ENCODE results near the gene SCFD2. TPM values are rescaled to one million over a fixed set of nuclear protein-coding genes. Genes with fewer than 3 reads are reported as not detected.

Gene SCFD2
- total RNA-seq, 4 donors from 2014 or later: 12.7 to 23.7 (median 18.3) TPM

DNA sequence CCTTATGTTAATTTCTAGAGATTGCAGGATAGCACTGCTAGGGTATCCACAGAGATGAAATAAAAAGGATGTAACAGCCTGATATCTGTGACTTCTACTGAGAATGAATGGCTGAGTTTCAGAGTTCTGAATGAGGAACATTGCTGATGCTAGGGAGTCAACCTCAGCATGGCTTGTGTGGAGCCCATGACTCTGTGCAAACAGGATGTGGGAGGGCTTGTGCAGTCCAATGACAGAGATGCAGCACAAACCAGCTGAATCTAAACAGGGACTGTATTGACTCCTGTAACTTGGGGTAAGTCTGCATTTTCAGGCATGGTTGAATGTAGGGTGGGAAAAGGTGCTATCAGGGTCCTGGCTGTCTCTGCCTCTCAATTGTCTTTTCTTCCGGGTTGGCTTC, 509.1 kb downstream of the SCFD2 start:
- H3K4me3 ChIP-seq: no peak overlapping the region
- H3K9me3 ChIP-seq: no peaks in the 10 kb centered on the region
- peaks cover 12% of the 10 kb centered on the region for H3K27me3 ChIP-seq
- in situ Hi-C loops (cut with MboI; ENCODE audit: low pct_ligation_motif_present in 1 of 4, low pct_unique_long_range_greater_than_20kb in 1 of 4, low sequenced_read_pairs in 3 of 4) (no loop called here), intact Hi-C loops (cut with DNase I; ENCODE audit: low total_unique reads) (no loop called here)
- H3K27ac ChIP-seq: no peak overlapping the region
- DNase-seq: no peak
- peaks cover 0 to 17% (median 8%) of the 10 kb centered on the region in 4 donors for H3K4me1 ChIP-seq
- no peak for TF ChIP-seq EP300 (IDR thresholded peaks at IDR 0.05; ENCODE audit: low read depth)
- TF ChIP-seq POLR2A (IDR thresholded peaks at IDR 0.05): no peak
- TF ChIP-seq CTCF (IDR thresholded peaks at IDR 0.05): no peak
- TF ChIP-seq POLR2AphosphoS5 (IDR thresholded peaks at IDR 0.05): no peak
- no peaks in the 10 kb centered on the region for H3K36me3 ChIP-seq
- 93% methylated on average over 1 of the region's 1 CpG; no CpG with 5 or more reads in 1 of the 2 donors for WGBS, 2 donors (ENCODE audit: low coverage in 1 of 2)

GRCh38 chr4:52853351-52853750, 512.5 kb downstream of the SCFD2 start:
- TF ChIP-seq POLR2AphosphoS5 (IDR thresholded peaks at IDR 0.05) (no peak), POLR2A (IDR thresholded peaks at IDR 0.05) (no peak), EP300 (IDR thresholded peaks at IDR 0.05; ENCODE audit: low read depth) (no peak), CTCF (IDR thresholded peaks at IDR 0.05) (no peak)
- in situ Hi-C loops (cut with MboI; ENCODE audit: low pct_ligation_motif_present in 1 of 4, low pct_unique_long_range_greater_than_20kb in 1 of 4, low sequenced_read_pairs in 3 of 4): no loop called here
- no peak overlapping the region for H3K27ac ChIP-seq
- no peaks in the 10 kb centered on the region for H3K27me3 ChIP-seq
- intact Hi-C loops (cut with DNase I; ENCODE audit: low total_unique reads): no loop called here
- no peak for DNase-seq
- no peaks in the 10 kb centered on the region for H3K36me3 ChIP-seq
- H3K4me1 ChIP-seq: peaks cover 0 to 11% (median 3%) of the 10 kb centered on the region in 4 donors
- H3K9me3 ChIP-seq: no peaks in the 10 kb centered on the region
- no peak overlapping the region for H3K4me3 ChIP-seq

GRCh38 chr4:52852711-52853110, 513.1 kb downstream of the SCFD2 start:
- TF ChIP-seq POLR2A (IDR thresholded peaks at IDR 0.05): no peak
- TF ChIP-seq CTCF (IDR thresholded peaks at IDR 0.05): no peak
- no peak for TF ChIP-seq POLR2AphosphoS5 (IDR thresholded peaks at IDR 0.05)
- TF ChIP-seq EP300 (IDR thresholded peaks at IDR 0.05; ENCODE audit: low read depth): no peak
- in situ Hi-C loops (cut with MboI; ENCODE audit: low pct_ligation_motif_present in 1 of 4, low pct_unique_long_range_greater_than_20kb in 1 of 4, low sequenced_read_pairs in 3 of 4): no loop called here
- Histone ChIP-seq H3K27me3 (no peaks in the 10 kb centered on the region), H3K9me3 (no peaks in the 10 kb centered on the region), H3K27ac (no peak overlapping the region), H3K36me3 (no peaks in the 10 kb centered on the region), H3K4me3 (no peak overlapping the region), H3K4me1 (peaks cover 0 to 11% (median 3%) of the 10 kb centered on the region in 4 donors)
- no peak for DNase-seq
- 70 to 76% methylated on average over 2 to 3 of the region's 3 CpGs for WGBS, 2 donors (ENCODE audit: low coverage in 1 of 2)
- intact Hi-C loops (cut with DNase I; ENCODE audit: low total_unique reads): no loop called here

- in situ Hi-C loops (cut with MboI; ENCODE audit: low pct_ligation_motif_present in 1 of 4, low pct_unique_long_range_greater_than_20kb in 1 of 4, low sequenced_read_pairs in 3 of 4) (no loop called here), intact Hi-C loops (cut with DNase I; ENCODE audit: low total_unique reads) (no loop called here)
- no peak overlapping the region for H3K27ac ChIP-seq
- TF ChIP-seq POLR2AphosphoS5 (IDR thresholded peaks at IDR 0.05) (no peak), EP300 (IDR thresholded peaks at IDR 0.05; ENCODE audit: low read depth) (no peak), POLR2A (IDR thresholded peaks at IDR 0.05) (no peak), CTCF (IDR thresholded peaks at IDR 0.05) (no peak)
- H3K9me3 ChIP-seq: no peaks in the 10 kb centered on the region
- no peak for DNase-seq
- no peak overlapping the region for H3K4me3 ChIP-seq
- H3K4me1 ChIP-seq: peaks cover 0 to 11% (median 3%) of the 10 kb centered on the region in 4 donors
- 71 to 73% methylated on average over 1 of the region's 1 CpG for WGBS, 2 donors (ENCODE audit: low coverage in 1 of 2)
- H3K36me3 ChIP-seq: no peaks in the 10 kb centered on the region
- H3K27me3 ChIP-seq: no peaks in the 10 kb centered on the region
These were observed 513.8 kb downstream of the SCFD2 start for GRCh38 chr4:52852041-52852440.
